MM.1S (cell line): ENCODE measurements around the gene INTS7.

ENCODE experiments used
- EZH2 ChIP-seq: fragments of 300-600 bp; sonication (generic); optimal IDR thresholded peaks from 2 replicates; pipeline ENCODE3; 2017; ENCODE audit warnings: low read depth, mild to moderate bottlenecking, antibody characterized with exemption, low read length, mixed read lengths
- TF ChIP-seq, protein P1 (sequence below): fragments of 300-600 bp; sonication (generic); IDR thresholded peaks from 2 replicates; pipeline ENCODE4 v1.5.1; 2016; ENCODE audit warnings: antibody characterized with exemption, low read length, mixed read lengths

DNA sequence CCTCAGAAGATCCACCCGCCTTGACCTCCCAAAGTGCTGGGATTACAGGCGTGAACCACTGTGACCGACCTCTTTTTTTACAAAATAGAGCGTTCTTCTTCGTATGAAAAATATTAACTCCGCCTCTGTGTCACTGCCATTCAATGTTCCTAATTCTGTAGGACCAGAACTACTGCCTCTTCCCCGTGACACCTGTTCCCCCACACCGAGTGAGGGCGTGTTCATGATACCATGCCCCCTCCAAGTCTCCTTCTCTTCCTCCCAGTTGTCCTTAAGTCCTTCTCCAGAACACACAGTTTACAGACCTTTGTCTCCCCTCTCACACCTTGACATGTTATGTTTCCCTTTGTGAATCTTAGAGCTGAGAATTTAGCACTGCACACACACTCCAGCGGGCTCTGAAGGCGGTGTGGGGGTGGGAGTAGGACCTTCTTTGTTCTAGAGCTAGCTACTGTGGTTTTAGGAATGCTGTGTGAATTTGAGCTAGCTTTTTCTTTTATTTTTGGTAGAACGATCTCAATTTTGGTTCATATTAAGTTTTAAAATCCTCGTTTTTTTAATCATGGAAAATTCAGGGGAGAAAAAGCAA is 122.4 kb downstream of the INTS7 start:
- TF ChIP-seq, protein P1, sequence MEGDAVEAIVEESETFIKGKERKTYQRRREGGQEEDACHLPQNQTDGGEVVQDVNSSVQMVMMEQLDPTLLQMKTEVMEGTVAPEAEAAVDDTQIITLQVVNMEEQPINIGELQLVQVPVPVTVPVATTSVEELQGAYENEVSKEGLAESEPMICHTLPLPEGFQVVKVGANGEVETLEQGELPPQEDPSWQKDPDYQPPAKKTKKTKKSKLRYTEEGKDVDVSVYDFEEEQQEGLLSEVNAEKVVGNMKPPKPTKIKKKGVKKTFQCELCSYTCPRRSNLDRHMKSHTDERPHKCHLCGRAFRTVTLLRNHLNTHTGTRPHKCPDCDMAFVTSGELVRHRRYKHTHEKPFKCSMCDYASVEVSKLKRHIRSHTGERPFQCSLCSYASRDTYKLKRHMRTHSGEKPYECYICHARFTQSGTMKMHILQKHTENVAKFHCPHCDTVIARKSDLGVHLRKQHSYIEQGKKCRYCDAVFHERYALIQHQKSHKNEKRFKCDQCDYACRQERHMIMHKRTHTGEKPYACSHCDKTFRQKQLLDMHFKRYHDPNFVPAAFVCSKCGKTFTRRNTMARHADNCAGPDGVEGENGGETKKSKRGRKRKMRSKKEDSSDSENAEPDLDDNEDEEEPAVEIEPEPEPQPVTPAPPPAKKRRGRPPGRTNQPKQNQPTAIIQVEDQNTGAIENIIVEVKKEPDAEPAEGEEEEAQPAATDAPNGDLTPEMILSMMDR, result no peak
- TF ChIP-seq EZH2, result no peak
